ENCODE measurements around the gene TMEM184A. TPM values are rescaled to one million over a fixed set of nuclear protein-coding genes. Genes with fewer than 3 reads are reported as not detected.
"Not testable (repeated sequence)": the region's sequence is repeated elsewhere in the genome, so short reads cannot be mapped to it uniquely, and the experiment has no call there.

Gene TMEM184A
- total and polyA plus RNA-seq, 9 donors: 0.45 to 4.2 (median 0.57) TPM

DNA sequence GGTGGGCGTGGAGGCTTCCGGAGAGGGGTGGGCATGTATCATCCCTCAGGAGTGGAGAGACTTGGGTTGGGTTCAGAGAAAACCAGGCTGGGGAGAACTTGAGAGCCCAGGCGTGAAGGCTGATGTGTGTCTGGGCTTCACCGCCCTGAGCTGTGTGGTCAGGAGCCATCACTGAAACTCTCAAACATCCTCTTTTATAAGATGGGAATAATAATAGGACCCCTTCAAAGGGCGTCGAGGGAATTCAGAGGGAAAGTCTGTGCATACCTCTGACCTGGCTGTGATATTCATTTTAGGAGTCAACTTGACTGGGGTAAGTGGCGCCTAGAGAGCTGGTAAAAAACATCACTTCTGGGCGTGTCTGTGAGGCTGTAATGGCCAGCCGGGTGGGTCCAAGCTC, 34.9 kb upstream of the TMEM184A start:
- Histone ChIP-seq H3K4me3 (ENCODE audit: low read length) (no peak overlapping the region), H3K27ac (ENCODE audit: low read length) (no peak overlapping the region), H3K9me3 (replicated peaks; ENCODE audit: control insufficient read depth, low read depth, low read length) (peaks cover 7% of the 10 kb centered on the region), H3K27me3 (ENCODE audit: control insufficient read depth, insufficient read depth, low read length) (peaks cover 62% of the 10 kb centered on the region), H3K4me1 (ENCODE audit: control insufficient read depth, insufficient read depth, low read length) (peaks cover 15% of the 10 kb centered on the region), H3K36me3 (ENCODE audit: control insufficient read depth, insufficient read depth, low read length) (no peaks in the 10 kb centered on the region)
- WGBS (ENCODE audit: insufficient coverage): 71% methylated on average over 7 of the region's 9 CpGs
- DNase-seq: no peak

DNA sequence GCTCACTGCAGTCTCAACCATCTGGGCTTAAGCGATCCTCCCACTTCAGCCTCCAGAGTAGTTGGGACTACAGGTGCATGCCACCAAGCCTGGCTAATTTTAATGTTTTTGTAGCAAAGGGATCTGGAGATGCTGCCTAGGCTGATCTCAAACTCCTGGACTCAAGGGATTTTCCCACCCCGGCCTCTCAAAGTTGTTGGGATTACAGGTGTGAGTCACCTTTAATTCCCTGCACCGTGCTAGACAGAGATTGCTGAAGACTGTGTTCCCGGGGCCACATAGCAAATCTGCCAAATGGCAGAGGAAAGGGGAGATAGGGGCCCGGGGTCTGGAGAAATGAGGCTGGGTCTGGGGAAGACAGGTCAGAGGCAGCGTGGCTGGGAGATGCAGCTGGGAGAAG, 34.5 kb upstream of the TMEM184A start:
- Histone ChIP-seq H3K27ac (ENCODE audit: low read length) (no peak overlapping the region), H3K4me1 (ENCODE audit: control insufficient read depth, insufficient read depth, low read length) (peaks cover 15% of the 10 kb centered on the region), H3K27me3 (ENCODE audit: control insufficient read depth, insufficient read depth, low read length) (peaks cover 64% of the 10 kb centered on the region), H3K9me3 (replicated peaks; ENCODE audit: control insufficient read depth, low read depth, low read length) (peaks cover 7% of the 10 kb centered on the region), H3K36me3 (ENCODE audit: control insufficient read depth, insufficient read depth, low read length) (no peaks in the 10 kb centered on the region), H3K4me3 (ENCODE audit: low read length) (no peak overlapping the region)
- DNase-seq: no peak
- WGBS (ENCODE audit: insufficient coverage): 59% methylated on average over 4 of the region's 6 CpGs

DNA sequence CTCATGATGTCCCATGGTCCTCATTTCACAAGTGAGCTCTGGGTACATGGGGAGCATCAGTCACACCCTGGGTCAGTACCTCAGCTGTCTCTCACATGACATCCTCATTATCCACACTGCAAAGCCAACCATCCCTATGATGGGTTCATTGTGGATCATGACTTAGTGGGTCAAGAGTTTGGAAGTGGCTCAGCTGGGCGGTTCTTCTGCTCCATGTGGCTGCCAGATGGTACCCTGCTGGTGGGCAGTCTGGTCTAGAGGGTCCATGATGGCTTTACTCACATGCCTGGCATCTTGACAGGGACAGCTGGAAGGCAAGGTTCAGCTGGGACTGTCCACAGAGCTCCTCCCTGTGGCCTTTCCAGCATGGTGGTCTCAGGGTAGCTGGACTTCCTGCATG, 33.0 kb upstream of the TMEM184A start:
- Histone ChIP-seq H3K36me3 (ENCODE audit: control insufficient read depth, insufficient read depth, low read length) (no peaks in the 10 kb centered on the region), H3K27ac (ENCODE audit: low read length) (no peak overlapping the region), H3K27me3 (ENCODE audit: control insufficient read depth, insufficient read depth, low read length) (peaks cover 64% of the 10 kb centered on the region), H3K4me1 (ENCODE audit: control insufficient read depth, insufficient read depth, low read length) (peaks cover 15% of the 10 kb centered on the region), H3K4me3 (ENCODE audit: low read length) (no peak overlapping the region), H3K9me3 (replicated peaks; ENCODE audit: control insufficient read depth, low read depth, low read length) (peaks cover 7% of the 10 kb centered on the region)
- no peak for DNase-seq
- 100% methylated on average over 1 of the region's 1 CpG for WGBS (ENCODE audit: insufficient coverage)

DNA sequence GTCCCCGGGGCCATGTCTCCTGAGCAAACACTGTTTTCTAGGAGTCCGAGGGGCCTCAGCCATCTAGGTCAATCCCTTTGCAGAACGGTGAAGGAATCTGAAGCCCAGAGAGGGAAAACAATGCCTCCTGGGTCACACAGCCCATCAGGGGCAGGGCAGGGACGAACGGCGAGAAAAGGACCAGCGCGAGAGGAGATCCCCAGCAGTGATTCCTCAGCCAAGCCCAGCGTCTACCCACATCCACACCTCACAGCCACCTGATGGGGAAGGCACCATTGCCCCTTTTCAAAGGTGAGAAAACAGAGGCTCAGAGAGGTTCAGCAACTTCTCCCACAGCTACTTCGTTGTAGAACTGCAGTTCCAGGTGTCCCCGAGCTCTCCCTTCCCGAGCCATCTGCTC, 31.7 kb upstream of the TMEM184A start:
- H3K27me3 ChIP-seq (ENCODE audit: control insufficient read depth, insufficient read depth, low read length): peaks cover 54% of the 10 kb centered on the region
- no peaks in the 10 kb centered on the region for H3K36me3 ChIP-seq (ENCODE audit: control insufficient read depth, insufficient read depth, low read length)
- 55% methylated on average over 5 of the region's 12 CpGs for WGBS (ENCODE audit: insufficient coverage)
- peaks cover 7% of the 10 kb centered on the region for H3K9me3 ChIP-seq (replicated peaks; ENCODE audit: control insufficient read depth, low read depth, low read length)
- no peak for DNase-seq
- no peak overlapping the region for H3K4me3 ChIP-seq (ENCODE audit: low read length)
- H3K27ac ChIP-seq (ENCODE audit: low read length): no peak overlapping the region
- H3K4me1 ChIP-seq (ENCODE audit: control insufficient read depth, insufficient read depth, low read length): peaks cover 15% of the 10 kb centered on the region

DNA sequence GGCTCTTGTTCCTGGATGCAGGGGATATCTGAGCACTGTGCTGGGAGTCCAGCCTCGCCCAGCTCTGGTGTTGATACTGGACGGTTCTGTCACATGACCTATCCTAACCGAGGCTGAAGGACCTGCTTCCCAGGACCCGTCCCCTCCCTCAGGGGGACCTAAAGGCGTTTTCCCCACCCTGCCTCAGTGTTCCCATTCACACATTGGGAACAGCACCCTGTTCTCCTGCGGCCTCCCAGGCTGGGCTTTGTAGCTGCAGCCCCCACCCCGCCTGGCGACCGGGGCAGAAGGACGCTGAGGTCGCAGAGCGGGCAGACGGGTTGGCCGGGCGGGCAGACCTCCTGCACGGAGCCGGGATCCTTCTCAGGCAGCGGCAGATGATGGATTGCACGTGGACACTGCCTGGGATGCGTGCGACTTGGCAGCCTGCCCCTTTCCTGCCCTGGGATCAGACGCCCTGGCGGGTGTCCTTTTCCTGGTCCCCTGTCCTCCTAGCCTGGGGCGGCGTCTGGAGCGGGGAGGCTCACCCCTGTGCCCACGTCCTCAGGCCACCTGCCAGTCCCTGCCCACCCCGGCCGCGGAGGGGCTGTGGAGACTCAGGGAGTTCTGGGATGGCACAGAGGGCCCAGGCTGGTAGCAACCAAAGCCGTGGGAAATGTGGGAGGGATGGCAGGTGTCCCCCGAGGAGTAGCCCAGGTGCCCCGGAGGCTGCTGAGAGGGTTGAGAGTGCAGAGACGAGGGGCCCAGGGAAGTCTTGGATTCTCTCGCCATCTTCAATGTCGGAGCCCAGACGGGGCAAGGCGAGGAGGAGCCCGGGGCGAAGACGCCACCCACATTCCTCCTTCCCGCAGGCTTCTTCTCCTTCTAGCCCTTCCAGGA, 31.1 kb upstream of the TMEM184A start:
- Histone ChIP-seq H3K4me1 (ENCODE audit: control insufficient read depth, insufficient read depth, low read length) (peaks cover 9% of the 10 kb centered on the region), H3K36me3 (ENCODE audit: control insufficient read depth, insufficient read depth, low read length) (no peaks in the 10 kb centered on the region), H3K27me3 (ENCODE audit: control insufficient read depth, insufficient read depth, low read length) (peaks cover 47% of the 10 kb centered on the region), H3K27ac (ENCODE audit: low read length) (no peak overlapping the region), H3K9me3 (replicated peaks; ENCODE audit: control insufficient read depth, low read depth, low read length) (peaks cover 7% of the 10 kb centered on the region), H3K4me3 (ENCODE audit: low read length) (no peak overlapping the region)
- WGBS (ENCODE audit: insufficient coverage): 73% methylated on average over 38 of the region's 42 CpGs
- DNase-seq: no peak

DNA sequence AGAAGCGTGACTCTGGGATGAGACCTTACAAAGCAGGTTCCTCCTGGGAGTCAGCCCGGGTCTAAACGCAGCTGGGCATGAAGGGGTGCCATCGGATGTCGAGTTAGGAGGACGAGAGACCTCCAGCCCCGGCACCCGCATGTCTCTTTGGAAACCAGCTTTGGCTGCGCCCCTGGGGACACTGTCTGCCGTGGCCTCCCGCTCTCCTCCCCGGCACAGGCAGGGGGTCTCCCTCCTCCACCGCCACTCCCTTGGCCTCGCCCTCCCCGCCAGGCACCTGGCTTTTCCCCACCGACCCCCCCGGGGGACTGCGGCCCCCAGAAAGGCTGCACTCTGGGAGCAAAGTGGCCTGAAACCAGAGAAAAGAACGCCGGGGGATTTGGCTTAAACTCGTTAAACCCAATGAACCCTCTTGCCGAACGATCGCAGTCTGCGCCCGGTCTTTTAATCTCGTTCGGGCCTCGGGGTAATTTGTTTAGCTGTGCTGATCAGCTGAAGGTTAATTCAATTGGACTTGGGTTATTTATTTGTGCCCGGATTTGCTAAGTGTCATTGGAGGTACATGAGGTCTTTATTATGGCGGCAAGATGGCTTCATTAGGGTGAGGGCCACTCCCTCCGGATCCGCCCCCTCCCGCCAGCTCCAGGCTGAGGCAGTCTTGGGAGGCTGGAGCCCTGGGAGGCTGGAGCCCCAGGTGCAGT, 30.3 kb upstream of the TMEM184A start:
- DNase-seq: no peak
- H3K36me3 ChIP-seq (ENCODE audit: control insufficient read depth, insufficient read depth, low read length): no peaks in the 10 kb centered on the region
- H3K27ac ChIP-seq (ENCODE audit: low read length): no peak overlapping the region
- H3K4me1 ChIP-seq (ENCODE audit: control insufficient read depth, insufficient read depth, low read length): peaks cover 2% of the 10 kb centered on the region
- no peak overlapping the region for H3K4me3 ChIP-seq (ENCODE audit: low read length)
- H3K9me3 ChIP-seq (replicated peaks; ENCODE audit: control insufficient read depth, low read depth, low read length): peaks cover 7% of the 10 kb centered on the region
- 57% methylated on average over 32 of the region's 34 CpGs for WGBS (ENCODE audit: insufficient coverage)
- H3K27me3 ChIP-seq (ENCODE audit: control insufficient read depth, insufficient read depth, low read length): peaks cover 39% of the 10 kb centered on the region

DNA sequence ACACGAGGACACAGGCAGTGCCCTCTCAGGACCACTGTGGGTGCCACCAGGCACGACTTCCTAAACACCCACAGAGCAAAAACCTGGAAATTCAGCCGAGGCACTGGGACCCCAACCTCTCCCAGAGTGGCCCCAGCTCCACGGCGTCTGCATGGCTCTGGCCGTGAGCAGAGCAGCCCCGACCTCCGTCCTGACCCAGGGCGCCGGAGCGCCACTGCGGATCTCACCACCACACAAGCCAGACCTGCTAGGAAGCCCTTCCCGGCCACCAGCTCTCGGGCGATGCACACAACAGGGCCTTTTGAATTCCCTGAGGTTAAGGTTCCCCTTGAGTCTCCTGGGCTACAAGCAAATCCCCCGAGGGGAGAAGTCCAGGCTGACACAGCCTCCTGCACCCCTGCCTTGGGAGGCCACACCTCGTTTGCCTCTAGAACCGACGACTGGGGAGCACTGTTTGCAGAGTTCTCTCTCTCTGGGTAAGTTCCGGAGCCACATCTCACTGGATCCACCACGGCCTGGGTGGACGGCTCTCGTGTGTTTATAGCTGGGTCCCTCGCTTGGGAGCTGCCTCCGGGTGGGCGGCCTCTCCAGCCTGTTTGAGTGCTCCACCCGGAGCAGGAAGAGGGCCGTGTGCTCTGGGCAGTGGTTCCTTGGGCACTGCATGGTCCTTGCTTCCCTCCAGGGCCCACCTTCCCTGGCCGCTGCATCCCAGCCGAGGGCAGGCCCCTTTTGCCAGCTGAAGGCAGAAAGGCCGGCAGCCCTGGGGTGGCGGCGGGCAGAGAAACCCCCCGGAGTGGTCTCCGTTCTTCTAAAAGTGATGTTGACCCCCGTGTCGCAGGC, 29.4 kb upstream of the TMEM184A start:
- 84% methylated on average over 36 of the region's 37 CpGs for WGBS (ENCODE audit: insufficient coverage)
- H3K27me3 ChIP-seq (ENCODE audit: control insufficient read depth, insufficient read depth, low read length): peaks cover 30% of the 10 kb centered on the region
- no peak overlapping the region for H3K27ac ChIP-seq (ENCODE audit: low read length)
- no peak for DNase-seq
- no peak overlapping the region for H3K4me3 ChIP-seq (ENCODE audit: low read length)
- peaks cover 7% of the 10 kb centered on the region for H3K9me3 ChIP-seq (replicated peaks; ENCODE audit: control insufficient read depth, low read depth, low read length)
- no peaks in the 10 kb centered on the region for H3K4me1 ChIP-seq (ENCODE audit: control insufficient read depth, insufficient read depth, low read length)
- H3K36me3 ChIP-seq (ENCODE audit: control insufficient read depth, insufficient read depth, low read length): no peaks in the 10 kb centered on the region

DNA sequence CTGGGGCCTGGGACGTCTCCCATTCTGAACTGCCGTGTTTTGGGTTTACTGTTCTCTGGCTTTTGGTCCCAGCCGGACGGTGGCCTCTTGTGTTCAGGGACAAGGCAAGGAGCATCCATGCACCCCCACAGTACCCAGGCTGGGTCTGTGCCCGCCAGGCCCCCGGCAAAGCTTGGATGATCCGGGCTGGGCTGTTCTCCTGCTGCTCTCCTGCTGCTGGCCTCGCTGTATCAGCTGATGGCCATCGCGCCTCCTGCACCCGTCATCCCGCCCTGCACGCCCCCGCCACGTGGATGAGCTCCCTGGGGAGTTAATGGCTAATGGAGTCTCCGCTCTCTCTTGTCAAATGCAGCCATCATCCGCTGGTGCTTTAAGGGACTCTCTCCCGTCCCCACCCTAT, 28.7 kb upstream of the TMEM184A start:
- Histone ChIP-seq H3K4me3 (ENCODE audit: low read length) (no peak overlapping the region), H3K36me3 (ENCODE audit: control insufficient read depth, insufficient read depth, low read length) (no peaks in the 10 kb centered on the region), H3K9me3 (replicated peaks; ENCODE audit: control insufficient read depth, low read depth, low read length) (peaks cover 7% of the 10 kb centered on the region), H3K27ac (ENCODE audit: low read length) (no peak overlapping the region), H3K4me1 (ENCODE audit: control insufficient read depth, insufficient read depth, low read length) (no peaks in the 10 kb centered on the region), H3K27me3 (ENCODE audit: control insufficient read depth, insufficient read depth, low read length) (peaks cover 25% of the 10 kb centered on the region)
- no peak for DNase-seq
- 75% methylated on average over 12 of the region's 18 CpGs for WGBS (ENCODE audit: insufficient coverage)

DNA sequence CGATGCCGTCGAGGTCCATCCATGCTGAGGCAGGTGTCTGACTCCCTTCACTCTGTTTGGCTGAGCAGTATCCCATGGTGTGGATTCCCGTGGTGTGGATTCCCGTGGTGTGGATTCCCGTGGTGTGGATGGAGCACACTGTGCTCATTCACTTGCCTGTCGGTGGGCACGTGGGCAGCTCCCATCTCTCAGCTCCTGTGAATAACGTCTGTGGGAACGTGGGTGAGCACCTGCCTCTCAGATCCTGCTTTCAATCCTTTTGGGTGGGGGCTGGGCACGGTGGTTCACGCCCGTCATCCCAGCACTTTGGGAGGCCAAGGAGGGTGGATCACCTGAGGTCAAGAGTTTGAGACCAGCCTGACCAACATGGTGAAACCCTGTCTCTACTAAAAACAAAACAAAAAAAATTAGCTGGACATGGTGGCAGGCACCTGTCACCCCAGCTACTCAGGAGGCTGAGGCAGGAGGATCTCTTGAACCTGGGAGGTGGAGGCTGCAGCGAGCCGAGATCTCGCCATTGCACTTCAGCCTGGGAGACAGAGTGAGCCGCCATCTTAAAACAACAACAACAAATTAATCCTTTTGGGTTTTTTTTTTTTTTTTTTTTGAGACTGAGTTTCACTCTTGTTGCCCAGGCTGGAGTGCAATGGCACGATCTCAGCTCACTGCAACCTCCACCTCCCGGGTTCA, 27.4 kb upstream of the TMEM184A start:
- DNase-seq; H3K27ac ChIP-seq (ENCODE audit: low read length); H3K36me3 ChIP-seq (ENCODE audit: control insufficient read depth, insufficient read depth, low read length); H3K4me1 ChIP-seq (ENCODE audit: control insufficient read depth, insufficient read depth, low read length); H3K4me3 ChIP-seq (ENCODE audit: low read length); H3K9me3 ChIP-seq (replicated peaks; ENCODE audit: control insufficient read depth, low read depth, low read length): not testable (repeated sequence)
- peaks cover 24% of the 10 kb centered on the region for H3K27me3 ChIP-seq (ENCODE audit: control insufficient read depth, insufficient read depth, low read length)
- WGBS (ENCODE audit: insufficient coverage): 75% methylated on average over 12 of the region's 19 CpGs
